Fibroblast of skin of left quadriceps (primary cell): Measurements from ENCODE around the gene CEP85L.

ENCODE experiments used
- DNase-seq, 2 experiments: peaks; one replicate each; pipeline ENCODE4 v3.0.0-alpha.2; 2013; ENCODE audit warnings: low read depth in 2 of 2

Gene CEP85L

DNA sequence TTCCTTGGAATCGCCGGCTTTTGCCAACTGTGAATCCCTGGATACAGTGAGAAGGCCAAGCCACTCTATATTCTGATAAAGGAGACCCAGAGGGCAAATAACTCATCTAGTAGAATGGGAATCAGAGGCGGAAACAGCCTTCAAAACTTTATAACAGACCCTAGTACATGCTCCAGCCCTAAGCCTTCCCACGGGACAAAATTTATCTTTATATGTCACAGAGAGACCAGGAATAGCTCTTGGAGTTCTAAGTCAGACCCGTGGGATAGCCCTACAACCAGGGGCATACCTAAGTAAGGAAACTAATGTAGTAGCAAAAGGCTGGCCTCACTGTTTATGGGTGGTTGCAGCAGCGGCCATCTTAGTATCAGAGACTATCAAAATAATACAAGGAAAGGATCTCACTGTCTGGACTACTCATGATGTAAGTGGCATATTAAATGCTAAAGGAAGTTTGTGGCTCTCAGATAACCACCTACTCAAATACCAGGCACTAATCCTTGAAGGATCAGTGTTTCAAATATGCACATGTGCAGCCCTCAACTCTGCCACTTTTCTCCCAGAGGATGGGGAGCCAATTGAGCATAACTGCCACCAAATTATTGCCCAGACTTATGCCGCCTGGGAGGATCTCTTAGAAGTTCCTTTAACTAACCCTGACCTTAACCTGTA is 29.5 kb downstream of the CEP85L start:
- DNase-seq: no peak

DNA sequence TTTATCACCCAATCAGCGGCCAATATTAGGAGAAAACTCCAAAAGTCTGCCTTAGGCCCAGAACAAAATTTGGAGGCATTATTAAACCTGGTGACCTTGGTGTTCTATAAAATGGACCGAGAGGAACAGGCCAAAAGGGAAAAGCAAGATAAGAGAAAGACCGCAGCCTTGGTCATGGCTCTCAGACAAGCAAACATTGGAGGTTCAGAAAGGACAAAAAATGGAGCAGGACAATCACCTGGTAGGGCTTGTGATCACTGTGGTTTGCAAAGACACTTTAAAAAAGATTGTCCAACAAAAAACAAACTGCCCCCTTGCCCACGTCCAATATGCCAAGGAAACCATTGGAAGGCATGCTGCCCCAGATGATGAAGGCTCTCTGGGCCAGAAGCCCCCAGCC is 31.2 kb downstream of the CEP85L start:
- no peak for DNase-seq

DNA sequence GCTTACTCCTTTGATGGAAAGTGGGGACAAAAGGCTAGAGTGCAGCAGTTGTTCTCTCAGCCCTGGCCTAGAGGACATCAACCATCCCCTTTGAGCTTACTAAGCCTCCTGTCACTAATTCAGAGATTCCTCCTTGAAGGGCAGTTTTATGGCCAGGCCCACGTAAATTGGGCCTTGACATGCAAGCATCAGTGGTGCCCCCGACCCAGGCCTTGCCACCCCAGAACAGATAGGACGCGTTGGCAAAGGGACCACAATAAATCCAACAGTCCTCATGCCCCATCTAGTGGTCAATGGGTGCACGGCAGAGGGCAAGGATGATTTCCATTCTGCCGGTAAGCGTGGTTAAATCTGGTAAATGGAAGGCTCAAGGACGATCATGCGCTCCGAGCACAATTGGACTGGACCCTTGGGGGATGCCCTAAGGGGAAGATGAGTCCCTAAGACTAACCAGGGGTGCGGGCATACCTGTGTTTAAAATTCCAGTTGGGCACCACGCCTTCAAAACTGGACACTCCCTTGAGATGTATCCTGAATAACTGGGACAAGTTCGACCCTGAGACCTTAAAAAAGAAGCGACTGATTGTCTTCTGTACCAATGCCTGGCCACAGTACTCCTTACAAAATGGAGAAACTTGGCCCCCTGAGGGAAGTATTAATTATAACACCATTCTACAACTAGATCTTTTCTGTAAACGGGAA is 32.6 kb downstream of the CEP85L start:
- DNase-seq: peak in 1 of 2 experiments; percentile 3

DNA sequence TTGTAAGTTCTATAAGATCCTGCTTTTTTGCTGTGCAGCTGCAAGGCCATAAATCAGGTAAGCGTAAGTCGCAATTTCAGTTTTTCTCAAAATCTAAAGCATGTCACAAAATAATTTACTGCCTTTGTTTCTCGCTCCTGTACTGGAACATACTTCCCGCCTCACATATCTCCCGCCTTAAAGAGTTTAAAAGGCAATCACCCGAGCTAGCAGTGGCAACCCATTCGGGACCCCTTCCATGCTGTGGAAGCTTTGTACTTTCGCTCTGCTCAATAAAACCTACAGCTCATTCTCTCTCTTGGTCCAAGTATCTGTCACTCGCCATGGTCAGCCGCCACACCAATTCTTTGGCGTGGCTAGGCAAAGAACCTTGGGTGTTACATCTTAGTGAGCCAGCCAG is 34.0 kb downstream of the CEP85L start:
- no peak for DNase-seq

DNA sequence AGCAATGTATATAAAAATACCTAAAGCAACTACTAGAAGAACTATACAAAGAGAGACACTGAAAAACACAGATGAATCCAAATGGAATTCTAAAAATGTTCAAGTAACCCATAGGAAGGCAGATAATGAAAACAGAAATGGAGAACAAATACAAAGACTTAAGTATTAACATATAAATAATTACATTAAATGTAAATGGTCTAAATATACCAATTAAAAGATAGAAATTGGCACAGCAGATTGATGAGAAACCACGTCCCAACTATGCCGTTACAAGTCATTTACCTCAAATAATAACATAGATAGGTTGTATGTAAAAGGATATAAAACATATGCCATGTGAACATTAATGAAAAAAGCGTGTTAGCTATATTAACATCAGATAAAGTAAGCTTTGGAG is 40.1 kb downstream of the CEP85L start:
- DNase-seq: no peak

DNA sequence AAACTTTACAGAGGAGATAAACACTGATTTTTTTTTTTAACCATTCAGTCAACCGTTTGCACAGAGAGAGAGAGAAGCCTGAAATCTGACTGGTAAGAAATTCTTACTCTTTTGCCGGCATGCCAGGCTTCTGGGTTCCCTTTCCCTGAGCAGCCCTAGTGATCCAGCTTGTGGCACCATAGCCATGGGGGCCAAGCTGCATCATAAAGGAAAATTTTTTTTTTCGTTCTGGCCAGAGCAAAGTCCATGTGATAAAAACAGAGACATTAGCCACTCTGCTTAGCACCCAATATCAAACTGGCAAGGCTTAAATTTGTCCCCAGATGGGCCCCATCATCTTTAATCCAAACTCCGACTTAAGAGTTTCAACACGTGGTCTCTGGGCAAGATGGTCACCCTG is 44.5 kb downstream of the CEP85L start:
- DNase-seq: no peak

DNA sequence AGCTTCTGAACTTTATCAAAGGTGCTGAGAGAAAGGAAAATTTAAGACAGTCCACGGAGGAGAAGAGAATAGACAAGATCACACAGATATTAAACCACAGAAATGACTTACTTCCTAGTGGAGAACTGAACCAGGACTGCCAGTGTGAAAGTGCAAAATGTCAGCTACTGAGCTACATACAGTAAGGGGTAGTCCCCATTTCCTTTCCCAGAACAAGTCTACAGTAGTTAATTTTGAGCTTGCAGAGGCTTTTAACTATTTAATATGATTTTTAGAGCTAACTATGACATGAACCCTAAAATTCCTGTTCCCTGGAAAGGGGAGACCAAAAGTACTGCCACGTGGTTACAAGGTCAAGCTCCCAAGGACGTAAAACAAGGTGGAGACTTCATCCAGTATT is 45.1 kb downstream of the CEP85L start:
- DNase-seq: no peak

DNA sequence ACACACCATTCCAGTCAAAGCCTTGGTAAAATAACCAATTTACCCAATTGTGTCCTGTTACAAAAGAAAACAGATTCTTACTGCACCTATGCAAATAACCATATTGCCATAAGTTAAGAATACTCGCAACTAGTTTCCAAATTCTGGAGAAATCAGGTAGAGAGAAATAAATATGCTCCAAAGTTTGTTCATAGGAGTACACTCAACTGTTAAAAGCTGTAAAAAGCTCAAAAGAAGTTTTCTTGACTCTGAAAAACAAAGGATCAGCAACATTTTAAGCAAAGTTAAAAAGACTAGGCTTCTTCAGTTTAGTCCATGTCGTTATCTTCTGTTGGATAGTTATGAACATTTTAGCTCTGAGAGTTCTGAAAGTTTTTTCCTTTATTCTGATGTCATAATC is 48.0 kb downstream of the CEP85L start:
- DNase-seq: no peak

DNA sequence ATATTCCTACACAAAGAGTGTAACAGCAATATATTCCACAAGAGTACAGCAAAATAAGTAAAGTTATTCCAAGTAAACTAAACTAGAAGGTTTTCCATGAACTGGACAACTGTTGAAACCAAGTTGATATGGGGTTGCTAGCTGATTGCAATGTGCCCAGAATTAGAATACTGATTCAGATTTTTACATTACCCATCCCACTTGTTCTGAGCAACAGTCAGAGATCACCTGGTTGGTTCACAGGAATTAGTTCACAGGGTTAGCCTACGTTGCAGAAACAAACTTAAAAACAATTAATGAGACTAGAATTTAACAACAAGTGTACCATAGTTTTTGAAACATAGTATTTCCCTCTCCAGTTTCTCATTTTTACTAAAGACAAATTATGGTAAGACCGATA is 49.1 kb downstream of the CEP85L start:
- no peak for DNase-seq

DNA sequence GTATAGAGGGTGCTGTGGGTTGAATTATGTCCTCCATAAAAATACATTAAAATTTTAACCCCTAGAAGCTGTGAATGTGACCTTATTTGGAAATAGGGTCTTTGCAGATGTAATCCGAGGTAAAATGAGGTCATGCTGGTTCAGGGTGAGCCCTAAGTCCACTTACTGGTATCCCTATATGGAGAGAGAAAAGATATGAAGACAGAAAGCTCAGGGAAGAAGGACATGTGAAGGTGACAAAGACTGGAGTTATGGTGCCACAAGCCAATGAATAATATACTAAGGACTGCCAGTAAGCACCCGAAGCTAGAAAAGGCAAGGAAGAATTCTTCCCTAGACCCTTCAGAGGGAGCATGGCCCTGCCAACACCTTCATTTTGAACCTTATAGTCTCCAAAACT is 53.1 kb downstream of the CEP85L start:
- no peak for DNase-seq

DNA sequence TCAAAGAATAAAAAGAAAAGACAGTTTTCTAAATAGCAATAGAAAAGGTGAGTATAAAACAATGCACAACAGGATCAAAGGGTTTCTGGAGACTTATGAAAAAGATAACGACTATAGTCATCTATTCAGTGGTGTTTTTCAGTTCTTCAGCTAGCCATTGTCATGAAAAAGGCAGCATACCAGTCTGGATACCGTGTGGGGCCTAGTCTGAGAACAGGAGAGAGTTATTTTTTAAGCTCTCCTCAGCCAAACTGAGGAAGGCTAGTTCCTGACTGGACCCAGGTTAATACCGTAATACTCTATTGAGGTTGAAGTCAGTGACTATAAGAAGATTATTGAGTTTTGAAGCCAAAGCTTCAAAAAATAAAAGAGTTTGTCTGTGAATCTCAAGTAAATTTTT is 53.8 kb downstream of the CEP85L start:
- DNase-seq: no peak

DNA sequence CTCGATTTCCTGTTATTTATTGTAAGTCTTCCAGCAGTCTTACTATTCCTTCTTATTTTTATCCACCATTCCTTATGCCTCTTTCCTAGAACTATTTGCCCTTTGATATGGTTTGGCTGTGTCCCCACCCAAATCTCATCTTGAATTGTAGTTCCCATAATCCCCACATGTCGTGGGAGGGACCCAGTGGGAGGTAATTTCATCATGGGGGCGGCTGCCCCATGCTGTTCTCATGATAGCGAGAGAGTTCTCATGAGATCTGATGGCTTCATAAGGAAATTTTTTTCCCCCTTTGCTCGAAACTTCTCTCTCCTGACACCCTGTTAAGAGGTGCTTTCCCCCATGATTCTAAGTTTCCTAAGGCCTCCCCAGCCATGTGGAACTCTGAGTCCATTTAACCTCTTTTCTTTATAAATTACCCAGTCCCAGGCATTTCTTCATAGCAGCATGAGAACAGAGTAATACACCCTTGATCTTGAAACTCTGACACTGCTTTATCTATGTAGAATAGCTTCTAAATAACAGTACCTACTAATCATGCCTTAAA is 54.5 kb downstream of the CEP85L start:
- DNase-seq: no peak

DNA sequence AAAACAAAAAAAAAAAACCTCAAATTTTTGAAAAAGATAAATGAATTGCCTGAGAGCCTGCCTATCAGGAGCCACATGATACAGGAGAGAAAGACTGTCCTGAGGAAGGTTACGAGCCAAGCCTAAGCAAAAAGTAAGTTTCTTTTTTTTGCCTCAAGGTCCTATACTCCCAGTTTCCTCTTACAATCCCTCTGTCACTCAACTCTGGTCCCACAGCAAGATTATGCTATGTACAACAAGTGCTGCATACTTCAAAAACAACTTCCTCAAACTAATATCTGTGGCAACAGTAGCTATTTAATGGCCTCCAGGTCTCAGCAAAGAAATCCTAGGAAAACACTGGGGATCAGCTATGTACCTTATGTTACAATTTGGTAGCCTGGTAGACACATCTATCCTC is 56.5 kb downstream of the CEP85L start:
- DNase-seq: no peak

DNA sequence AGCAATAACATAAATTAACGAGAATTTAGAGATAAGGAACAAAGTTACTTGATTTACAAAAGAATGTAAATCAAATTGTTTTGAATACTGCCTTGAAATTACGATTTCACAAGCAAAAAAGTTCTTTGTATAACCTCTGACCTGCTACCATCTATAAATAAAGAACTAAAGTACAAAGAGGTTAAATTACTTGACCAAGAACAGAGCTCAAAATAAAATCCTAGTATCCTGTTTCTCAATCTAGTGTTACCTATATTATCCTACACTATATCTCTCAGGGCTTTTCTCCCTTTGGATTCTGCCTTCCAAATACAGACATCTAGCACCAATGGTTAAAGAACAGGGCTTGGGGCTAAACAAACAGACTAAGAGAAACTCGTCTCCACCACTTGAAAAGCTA is 59.5 kb downstream of the CEP85L start:
- no peak for DNase-seq

DNA sequence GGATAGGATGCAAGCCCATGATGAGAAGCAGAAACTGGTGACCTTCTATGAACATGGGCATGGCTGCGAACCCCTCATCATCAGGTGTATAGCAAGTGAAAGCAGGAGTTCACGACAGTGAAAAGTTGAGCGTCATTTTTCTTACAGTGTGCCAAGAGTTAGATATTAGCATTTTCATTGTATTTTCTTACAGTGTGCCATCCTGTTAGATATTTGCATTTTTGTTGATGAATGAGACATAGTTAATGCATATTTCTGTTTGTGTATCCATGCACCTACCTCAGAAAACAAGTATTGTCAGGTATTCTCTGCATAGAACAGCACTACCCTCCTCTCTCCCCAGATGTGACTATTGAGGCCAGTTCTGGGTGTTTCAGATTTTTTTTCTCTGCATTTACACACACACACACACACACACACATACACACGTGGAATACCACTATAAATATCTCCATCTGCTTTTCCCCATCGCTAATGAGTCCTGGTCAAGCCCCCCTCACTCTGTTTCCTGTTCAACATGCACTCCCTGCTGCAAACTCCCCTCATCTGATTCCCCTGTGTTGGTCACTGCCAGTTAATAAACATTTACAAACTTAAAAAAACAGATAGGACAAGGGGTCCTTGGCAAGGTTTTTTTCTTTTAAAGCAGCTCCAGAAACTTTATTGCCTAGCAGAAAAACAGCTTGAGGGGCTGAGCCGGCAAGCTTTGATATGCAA is 61.6 kb downstream of the CEP85L start:
- no peak for DNase-seq

DNA sequence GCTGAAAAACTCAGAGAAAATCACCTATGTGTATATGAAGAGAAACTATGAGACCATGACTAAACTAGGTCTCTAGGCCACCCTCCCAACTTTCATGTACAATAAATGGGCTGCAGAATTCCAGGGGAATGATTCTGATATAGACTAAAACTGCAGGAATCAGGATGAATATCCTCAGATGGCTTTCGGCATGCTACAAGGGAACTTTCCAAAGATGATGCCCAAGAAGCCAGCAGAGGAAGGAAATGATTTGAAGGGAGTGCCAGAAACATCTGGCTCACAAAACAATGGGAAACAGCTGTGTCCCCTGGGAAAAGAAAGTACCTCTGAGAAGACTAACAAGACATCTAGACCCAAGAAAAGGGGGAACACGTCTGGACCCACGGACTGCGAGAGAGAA is 62.2 kb downstream of the CEP85L start:
- no peak for DNase-seq

DNA sequence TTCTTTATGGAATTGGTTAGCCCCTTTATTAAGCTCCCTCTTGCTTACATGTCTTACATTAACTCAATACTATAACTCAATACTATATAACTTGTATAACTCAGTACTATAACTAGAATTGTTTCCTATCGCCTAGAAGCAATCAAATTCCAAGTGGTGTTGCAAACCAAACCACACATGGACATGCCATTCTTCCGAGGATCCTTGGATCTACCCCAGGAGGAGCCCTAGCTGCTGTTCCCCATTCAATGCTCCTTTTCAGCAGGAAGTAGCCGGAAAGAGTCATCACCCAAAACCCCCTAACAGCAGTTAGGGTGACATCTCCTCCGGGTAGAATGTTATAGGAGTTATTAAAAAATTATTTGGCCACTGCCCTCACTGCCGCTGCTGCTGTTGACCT is 62.8 kb downstream of the CEP85L start:
- DNase-seq: no peak

DNA sequence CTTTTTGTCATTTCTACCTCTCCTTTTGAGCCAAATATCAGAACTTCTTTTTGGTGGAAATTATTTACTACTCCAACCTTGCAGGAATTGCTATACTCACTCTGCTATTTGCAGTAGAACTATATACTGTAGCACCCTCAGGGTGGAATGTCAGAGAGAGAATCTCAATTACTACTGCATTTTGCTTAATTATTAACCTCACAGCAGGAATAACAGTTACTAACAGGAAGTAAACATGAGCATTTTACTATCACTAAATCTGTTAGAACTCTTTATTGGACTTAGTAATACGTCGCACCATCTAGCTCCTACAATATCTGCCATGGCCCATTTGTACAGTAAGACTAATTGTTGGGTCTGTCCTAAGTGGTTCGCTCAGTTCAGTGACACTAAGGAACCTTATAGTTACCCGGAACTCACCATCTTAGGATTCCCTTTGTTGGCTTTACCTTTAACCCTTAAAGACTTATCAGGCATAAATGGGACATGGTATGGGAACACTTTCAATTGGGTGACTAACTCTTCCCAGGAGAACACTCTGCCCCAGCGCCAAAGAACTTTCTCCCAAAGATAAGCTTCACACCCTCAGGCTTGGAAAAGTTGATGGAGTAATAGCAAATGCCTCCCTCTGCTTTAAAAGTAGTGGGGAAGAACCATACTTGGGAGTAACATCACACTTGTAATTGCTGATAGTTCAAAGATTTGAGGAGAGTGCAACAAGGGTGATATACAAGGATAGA is 64.5 kb downstream of the CEP85L start:
- no peak for DNase-seq

DNA sequence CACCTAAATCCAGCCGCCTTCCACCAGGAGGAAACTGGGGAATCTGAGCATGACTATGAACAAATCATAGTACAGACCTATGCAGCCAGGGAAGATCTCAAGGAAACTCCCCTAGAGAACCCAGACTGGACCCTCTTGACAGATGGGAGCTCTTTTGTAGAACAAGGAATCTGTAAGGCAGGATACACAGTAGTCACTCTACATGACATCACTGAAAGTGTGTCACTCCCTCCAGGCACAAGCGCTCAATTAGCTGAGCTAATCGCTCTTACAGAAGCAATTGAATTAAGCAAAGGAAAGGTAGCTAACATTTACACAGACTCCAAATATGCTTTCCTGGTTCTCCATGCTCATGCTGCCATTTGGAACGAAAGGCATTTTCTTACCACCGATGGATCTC is 66.5 kb downstream of the CEP85L start:
- no peak for DNase-seq

DNA sequence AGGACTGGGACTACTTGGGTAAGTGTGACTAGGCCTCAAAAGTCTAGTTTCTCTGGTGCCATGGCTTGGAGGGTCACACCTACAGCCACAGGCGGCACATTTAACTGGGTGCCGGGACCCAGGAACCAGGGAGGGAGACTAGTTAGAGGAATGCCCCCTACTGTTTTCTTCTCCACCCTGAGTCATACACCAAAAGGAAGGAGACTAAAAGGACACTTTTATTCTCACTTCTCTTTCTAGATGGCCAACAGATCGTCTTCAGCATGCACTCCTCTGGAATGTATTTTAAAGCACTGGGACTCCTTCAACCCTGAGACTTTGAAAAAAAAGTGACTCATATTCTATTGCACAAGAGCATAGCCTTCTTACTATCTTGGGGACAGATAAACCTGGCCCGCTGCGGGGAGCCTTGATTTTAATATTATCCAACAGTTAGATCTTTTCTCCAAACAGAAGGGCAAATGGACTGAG is 69.9 kb downstream of the CEP85L start:
- peak in 1 of 2 experiments; percentile 32 for DNase-seq

DNA sequence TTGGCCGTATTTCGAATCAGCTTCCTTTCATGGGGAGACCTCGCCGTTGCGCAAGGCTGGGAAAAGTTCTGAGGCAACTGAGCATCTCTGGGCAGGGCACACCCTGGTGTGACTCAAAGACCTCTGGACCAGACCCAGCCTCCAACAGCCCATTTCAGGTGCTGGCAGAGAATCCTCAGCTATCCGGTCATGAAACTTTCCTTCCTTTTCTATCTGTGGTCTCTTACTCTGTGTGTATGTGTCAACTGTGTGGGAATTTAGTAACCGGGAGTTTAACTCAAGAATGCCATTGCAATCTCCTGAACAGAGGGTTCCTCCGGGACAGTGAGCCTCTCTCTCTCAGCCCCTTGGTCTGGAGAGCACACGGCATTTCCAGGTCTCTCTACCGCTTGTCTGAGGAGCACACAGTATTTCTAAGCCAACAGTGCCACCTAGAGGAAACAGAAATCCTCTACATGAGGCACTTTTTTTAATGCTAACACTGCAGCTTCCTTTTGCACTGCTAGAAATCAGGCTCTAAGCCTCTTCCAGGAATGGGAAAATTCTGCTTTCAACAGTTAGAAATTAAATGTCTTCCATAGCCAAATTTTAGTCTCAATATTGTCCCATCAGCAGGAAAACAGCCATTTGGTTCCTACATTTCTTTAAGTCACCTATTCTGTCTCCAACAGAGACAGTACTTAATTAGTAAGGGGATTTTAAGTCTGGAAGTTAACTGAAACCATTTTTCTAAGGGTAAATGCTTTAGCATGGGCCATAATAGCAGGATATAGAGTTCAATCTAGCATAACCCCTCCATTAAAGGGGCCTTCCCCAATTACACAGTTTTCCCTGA is 70.6 kb downstream of the CEP85L start:
- DNase-seq: peak in 1 of 2 experiments; percentile 49
